ENCODE measurements around the gene MAP3K21.

The MAP3K21 gene

DNA sequence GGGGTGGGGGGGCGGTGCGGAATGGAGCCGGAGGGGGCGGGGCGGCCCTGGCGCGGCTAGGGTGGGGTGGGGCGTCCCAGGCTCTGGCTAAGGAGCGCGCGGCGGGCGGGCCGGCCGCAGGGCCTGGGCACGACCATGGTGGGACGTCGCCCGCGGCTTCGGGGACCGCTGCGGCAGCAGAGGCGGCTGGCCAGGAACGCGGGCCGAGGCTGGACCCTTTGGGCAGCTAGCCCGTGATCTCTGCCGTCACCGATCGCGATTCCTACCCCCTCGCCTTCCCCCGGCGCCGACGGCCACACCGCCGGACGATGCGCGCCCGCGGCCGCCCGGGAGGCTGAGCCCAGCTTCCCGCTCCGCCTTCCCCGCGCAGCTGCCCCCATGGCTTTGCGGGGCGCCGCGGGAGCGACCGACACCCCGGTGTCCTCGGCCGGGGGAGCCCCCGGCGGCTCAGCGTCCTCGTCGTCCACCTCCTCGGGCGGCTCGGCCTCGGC is at the start of gene MAP3K21:
TSS of gene MAP3K21 (plus strand) at position 74 of the 491 bp plus-strand sequence. CDS start at position 379, 305 bp downstream.
- peak in 1 of 2 experiments; percentile 38 for DNase-seq

DNA sequence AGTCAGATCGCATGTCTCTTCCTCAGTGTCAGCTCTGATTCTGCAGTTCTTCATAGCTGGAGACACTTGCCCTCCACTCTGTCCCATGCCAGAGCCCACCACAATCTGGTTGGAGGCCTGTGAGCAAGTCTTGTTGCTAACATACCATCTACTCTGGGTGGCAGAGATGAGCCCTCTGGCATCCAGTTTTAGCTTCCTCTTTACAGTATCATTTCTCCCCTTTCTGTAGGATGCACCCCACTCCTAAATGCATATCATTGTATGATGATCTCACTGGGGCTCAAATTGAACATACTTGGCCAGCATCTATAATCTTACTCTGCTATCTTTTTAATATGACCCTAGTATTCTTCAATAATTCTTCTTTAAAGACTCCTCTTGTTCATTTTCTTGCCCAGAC is 48.9 kb upstream of the MAP3K21 start:
- no peak for DNase-seq

DNA sequence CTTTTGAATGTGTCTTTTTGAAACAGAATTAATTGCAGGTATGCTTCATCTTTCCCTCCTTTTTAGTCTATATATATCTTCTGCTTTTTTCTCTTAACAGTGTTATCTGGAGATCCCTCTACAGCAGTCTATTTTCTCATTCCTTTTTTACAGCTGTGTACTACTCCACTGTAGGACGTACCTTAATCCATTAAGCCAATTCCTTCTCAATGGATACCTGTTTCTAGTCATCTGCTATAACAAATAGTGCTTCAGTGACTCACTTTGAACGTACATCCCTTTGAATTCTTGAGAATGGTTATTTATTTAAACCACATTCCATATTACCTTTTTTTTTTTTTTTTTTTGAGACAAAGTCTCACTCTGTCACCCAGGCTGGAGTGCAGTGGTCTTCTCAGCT is 47.6 kb upstream of the MAP3K21 start:
- DNase-seq: no peak

DNA sequence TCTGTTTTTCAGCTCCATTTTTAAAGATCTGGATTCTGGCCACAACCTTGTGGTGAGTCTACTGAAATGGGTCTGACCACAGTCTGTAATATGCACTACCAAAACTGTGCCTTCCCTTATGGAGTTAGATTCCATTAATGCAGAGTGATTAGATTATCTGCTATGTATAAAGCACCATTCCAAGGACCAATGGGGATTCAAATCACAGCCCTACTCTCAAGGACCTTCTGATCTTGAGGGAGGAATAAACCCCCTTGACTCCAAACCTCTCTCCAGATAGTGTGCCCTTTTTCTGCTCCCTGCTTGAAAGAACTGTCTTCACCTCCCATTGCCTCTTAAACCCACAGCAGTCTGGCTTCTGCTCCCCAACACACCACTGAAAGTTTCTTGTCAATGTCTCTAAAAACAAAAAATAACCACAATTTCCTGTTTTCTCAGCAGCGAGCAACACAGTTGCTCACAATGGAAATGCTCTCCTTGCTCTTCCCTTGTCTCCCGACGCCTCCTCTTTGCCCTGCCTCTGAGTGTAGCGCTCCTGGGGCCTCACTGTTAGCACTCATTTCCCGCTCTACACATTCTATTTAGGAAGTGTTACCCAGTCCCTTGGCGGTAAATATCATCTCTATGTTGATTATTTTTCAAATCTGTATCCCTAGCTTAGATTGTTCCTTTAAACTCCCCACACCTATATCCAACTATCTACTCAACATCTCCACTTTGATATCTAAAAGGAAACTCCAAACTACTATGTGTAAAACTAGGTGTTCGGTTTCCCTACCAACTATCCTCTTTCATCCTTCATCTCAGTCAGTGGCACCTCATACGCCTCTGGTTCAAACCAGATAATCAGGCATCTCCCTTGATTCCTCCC is 45.6 kb upstream of the MAP3K21 start:
- no peak for DNase-seq

DNA sequence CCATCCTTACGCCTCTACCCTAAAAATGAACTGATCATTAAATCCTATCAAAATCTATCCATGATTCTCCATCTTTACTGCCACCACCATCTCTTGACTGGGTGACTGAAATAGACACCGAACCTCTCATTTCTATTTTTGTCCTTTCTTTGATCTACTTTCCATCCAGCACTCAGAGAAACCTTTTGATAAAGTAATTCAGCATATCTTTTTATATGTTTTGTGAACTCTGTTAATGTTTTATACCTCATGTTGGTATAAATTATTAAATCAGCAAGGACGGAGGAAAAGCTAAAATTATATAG is 45.0 kb upstream of the MAP3K21 start:
- no peak for DNase-seq

DNA sequence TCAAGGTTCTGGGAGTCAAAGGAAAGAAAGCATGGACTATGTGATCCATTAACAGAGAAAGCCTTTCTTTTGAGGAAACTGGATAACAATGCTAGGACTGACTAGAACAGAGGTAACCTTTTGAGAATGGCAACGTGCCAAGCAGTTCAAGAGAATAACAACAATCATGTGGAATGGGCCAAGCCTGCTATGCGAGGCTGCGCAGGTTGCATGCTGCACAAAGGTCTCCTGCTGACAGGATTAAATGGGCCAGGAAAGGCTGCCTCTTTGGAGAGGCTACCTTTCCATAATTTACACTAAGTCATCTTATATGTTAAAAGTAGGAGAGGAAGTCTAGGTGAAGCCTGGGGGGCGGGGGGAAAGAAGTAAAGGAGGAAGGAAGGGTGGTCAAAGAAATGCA is 37.8 kb upstream of the MAP3K21 start:
- DNase-seq: no peak

DNA sequence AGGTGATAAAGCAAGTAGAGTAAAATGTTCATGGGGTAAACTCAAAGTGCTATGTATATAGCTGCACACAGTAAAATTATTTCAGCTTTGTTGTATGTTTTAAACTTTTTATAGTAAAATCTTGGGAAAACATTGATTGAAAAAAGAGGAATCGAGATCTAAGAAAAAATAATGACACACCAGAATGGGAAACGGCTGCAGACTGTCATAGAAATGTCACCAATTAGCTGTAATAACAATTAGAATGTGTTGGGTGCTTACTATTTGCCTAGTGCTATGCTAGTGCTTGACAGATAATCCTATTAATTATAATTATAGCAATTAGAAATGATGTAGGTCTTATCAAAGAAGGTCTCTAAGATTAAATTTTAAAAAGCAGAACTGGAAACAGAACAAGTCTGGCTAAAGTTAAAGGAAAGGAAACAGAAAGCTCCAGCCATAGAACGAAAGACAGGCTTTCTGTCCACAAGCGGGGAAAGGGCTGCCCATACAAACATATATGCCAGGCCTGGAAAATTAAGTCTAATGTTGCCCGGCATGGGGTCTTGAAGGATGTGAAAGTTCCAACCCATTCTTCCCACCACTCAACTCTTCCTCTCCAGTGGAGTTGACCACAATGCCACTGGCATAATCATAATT is 37.0 kb upstream of the MAP3K21 start:
- no peak for DNase-seq

DNA sequence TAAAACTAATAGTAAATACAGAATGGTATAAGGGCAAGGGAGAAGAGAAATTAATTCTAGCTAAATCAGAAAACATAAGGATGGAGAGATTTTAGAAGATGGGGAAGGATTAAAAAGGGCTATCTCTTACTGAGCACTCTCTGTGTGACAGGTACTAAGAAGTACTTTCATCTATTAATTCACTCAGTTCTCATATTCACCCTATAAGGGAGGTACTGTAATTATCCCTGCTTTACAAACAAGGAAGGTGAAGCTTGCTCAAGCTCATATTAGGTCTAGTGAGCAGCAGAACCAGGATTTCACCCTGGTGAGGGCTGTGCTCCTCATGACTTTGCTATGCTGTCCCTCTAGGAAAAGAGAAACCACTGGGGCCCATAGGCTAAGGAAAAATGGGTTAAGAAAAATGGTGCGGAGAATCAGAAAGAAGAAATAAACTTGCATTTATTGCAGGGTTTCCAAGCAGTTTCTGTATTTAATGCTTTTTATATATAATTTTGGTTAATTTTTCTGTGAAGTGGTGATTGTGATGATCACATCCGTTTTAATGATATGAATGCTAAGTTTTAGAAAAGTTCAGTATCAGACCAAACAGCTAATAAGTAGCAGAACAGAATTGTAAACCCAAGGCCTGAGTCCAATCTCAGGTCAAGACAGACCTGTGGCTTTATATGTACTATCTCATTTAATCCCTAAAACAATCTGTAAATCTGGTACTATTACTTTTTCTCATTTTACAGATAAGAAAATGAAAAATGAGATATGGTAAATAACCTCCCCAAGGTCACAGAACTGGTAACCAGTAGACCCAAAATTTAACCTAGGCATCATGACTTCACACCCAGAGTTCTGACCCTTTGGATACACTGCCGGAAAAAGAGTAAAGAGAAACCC is 33.7 kb upstream of the MAP3K21 start:
- DNase-seq: no peak

DNA sequence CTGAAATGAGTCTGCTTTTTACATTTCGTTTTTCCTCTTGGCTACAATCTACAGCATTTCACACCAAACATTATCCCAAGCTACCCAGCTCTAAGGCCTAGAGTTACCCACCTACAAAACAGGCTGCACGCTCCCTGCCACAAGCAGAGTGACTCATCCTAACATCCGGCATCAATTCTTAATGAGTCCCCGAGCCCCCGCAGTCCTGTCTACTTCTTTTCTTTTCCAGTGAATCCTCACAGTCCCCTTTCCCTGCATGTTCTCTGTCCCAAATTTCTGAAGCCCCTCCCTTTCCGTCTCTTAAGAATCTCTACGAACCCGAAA is 32.6 kb upstream of the MAP3K21 start:
- no peak for DNase-seq

DNA sequence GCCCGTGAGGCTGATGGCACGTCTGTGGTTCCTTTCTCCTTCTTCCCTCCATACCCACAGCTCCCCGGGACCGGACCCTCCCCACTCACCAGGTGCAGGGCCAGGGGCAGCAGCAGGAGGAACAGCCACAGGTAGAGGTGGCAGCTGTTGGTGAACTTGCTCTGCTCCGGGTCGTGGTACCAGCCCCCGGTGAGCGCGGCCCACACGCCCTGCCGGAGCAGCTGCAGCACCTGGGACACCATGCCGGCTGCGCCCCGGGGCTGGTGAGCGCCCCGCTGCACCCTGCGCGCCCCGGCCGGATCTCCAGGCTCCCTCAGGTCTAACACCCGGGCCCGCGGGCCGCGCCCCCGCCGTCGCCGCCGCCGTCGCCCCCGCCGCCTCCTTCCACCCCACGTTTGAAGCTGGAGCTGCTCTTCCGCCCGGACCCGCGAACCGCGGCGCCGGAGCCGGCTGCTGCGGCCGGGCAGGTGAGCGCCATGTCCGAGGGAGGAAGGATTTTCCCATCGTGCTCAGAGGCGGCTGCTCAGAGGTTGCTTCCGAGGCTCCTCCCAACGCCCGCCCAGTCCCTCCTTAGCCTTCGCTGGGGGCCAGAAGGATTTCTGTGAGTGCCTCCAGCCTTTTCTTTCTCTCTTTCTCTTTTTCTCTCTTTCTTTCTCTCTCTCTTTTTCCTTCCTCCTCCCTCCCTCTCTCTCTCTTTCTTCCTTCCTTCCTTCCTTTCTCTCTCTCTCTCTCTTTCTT is 32.1 kb upstream of the MAP3K21 start, which contains the start of gene PCNX2:
TSS of gene PCNX2 (minus strand) at position 489 of the 738 bp plus-strand sequence. CDS start at position 242, 247 bp downstream.
- DNase-seq: no peak

DNA sequence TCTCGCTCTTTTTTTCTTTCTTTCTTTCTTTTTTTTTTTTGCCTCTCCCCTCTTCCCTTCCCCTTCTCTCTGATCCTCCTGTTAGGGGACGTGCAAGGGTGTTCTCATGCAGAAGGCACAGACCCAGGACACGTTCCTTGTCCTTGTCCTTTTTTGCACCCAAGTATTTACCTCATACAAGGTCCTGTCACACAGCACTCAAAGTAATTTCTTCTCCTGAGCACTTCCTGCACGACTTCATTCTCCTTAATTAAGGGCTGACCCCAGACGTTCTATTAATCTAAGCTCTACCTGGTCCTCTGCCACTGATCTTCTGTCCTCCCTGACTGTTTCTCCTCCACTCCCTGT is 31.6 kb upstream of the MAP3K21 start:
- DNase-seq: no peak

DNA sequence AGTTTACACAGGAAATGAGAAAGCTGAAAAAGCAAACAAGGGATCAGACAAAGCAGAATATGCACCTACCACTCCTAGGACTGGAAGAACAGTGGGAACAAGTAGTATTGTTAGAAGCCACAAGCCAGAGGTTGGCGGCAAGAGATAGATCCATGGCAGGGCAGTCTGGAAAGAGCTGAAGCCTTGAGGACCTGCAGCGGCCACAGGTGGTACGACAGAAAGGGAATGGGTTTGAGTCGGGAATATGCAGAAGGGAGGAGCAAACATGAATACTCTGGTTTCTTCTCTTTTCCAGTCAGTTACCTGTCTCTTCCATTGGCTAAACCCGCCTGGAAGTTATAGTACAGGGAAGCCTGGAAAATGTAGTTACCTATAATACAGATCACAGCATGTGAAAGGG is 28.1 kb upstream of the MAP3K21 start:
- no peak for DNase-seq

DNA sequence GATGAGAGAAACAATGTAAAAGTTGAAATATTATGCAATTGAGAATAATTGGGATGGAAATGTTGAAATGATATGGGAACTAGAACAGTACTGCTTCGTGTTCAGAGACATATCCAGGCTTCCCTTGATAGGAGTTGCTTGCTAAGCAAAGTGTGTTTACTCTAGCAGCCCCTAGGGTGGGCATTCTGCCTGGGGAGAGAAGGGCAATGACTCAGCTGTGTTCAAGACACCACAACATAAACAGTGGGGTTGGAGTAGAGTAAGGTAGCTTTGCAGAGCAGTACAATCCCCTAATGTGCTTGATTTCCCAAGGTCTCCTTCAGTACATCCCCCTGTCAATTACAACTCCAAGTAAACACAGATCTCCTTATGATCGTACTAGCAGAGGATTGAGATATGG is 27.2 kb upstream of the MAP3K21 start:
- no peak for DNase-seq

DNA sequence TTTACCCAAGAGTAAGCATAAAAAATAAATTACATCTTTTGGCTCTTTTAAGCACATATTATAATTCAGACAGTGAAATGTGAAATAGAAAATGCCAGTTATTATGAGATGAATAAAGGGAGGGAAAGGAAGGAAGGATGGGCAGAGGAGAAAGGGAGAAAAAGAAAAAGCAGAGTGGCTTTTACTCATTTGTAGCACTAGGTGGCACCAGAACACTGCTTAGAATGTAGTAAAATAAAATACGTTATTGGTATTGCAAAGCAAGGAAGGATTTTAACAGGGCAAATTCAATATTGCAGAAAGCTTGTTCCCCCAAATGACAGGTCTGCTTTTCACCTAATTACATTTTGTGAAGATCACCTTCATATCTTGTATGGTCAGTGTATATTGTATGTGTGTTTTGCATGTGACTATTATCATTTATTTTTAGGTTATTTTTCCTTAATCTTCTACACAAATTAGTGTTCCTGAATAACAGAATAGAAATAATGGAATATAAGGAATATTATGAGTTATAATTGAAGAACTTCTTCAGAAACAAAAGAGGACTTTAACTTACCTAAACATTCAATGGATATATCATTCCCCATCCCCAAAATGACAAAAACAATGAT is 22.9 kb upstream of the MAP3K21 start:
- no peak for DNase-seq

DNA sequence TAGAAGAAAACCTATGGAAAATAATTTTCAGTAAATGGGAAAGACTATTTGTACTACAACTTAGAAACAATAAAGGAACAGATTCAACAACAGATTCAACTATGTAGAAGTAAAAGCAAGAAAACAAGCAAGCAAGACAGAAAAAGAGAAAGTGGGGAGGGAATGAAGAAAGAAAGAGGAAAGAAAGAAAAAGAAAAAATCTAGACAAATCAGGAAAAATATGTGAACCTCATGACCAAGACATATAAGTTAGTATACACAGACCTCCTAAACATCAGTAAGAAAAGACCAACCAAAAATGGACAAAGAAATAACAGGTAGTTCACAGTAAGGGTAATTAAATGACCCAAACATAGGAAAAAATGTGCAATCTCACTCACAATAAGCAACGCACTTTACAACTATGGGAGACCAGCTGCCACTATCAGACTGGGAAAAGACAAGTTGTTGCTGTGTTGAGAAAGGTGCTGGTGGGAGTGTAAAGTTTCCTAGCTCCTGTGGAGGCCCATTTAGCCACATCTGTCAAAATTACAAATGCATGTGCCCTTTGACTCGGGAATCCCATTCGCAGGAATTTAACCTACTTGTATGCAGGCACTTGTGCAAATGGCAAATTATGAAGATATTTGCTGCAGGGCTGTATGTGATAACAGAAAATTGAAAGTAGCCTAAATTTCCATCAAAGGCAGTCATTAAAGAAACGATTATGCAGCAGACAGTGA is 13.9 kb upstream of the MAP3K21 start:
- DNase-seq: no peak

DNA sequence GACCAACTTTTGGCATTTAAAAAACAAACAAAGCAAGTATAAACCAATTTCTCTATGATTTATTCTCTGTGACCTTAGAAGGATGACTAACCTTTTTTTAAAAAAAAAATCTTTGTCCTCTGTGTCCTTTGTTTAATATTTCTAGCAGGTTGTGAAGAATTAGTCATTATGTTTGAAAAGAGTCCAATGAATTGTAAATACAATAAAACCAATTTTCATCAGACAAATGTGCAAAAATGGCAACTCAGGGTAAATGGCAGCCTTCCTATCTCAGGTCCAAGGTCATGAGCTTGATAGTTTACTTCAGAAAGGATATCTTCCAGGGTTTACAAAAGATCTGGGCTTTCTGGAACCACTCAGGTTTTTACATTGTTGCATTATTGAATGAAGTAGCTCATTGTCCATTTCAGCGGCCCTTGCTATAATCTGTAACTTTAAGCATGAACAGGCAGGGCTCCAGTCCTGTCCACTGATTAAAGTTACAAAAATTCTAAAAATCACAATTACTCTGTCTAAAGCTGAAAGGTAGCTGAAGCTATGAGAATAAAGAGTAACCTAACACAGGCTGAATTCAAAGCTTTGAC is 11.7 kb upstream of the MAP3K21 start:
- DNase-seq: no peak

DNA sequence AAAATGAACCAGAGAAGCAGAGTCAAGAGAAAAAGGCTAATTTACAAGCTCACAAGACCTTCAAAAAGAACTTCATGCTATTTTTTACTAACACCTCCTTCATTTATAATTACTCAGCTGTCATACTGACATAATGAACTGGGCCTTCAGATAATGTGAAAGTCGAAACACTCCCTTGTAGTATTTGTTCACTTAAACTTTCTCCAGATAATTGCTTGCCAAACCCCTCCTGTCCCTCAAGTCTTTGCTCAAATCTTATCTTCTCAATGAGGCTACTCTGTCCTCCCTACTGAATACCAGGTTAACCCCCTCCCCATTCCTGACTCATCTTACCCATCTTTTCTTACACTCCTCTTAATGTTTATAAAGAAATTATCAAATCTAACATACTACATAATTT is 11.1 kb upstream of the MAP3K21 start:
- no peak for DNase-seq

DNA sequence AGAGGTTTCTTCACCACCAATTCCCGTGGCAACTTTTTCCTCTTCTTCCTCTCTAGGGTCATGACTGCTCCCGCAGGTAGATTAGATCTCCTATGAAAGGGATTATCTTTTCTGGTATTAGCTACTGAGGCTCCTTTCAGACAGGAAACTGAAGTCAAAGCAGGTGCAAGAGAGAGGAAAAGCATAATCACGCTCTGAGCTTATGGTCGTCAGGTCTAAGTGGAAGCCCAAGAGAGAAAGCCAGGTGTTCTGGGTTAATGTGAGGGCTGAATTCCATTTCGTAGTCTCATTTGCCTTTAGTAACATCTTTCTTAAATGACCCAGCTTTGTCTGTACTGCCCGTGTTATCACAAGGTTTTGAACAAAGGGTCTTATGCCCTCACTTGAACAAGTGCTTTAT is 8.3 kb upstream of the MAP3K21 start:
- DNase-seq: no peak

DNA sequence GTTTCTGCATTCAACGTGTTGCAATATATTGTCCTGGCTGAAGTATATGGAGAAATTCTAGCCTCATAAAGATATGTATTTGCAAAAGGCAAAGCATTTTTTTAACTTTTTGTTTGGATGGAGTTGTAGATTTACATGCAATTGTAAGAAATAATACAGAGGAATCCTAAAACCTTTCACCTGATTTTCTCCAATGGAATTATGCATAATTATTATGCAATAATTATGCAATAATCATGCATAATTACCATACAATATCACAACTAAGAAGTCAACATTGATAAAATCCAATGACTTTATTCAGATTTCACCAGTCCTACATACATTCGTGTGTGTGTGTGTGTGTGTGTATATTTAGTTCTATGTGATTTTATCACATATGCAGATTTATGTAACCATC is 7.5 kb upstream of the MAP3K21 start:
- no peak for DNase-seq

DNA sequence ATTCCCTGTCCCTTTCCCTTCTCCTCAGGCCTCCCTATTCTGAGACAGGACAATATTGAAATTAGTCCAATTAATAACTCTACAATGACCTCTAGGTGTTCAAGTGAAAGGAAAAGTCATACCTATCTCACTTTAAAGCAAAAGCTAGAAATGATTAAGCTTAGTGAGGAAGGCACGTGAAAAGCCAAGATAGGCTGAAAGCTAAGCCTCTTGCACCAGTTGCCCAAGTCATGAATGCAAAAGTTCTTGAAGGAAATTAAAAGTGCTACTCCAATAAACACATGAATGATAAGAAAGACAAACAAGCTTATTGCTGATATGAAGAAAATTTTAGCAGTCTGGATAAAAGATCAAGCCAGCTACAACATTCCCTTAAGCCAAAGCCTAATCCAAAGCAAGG is 3.8 kb upstream of the MAP3K21 start:
- no peak for DNase-seq

DNA sequence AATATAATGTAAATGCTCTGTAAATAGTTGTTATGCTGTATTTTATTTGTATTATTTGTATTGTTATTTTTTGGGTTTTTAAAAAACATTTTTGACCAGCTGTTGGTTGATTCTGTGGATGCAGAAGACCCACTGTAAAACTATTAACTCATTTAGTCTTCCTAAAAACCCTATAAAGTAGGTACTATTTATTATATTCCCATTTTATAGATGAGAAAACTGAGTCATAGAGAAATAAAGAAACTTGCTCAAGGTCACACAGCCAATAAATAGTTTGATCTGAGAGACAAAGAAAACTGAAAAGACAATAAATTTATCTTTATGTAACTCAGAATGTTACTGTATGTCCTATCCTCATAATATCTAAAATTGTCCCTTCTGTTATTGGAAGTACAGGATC is 1.2 kb upstream of the MAP3K21 start:
- DNase-seq: no peak

Measured in NCI-H187 (cell line).